ENCODE data around the gene BTBD2. TPM values are rescaled to one million over a fixed set of nuclear protein-coding genes. Genes with fewer than 3 reads are reported as not detected.
"Not testable (repeated sequence)": the region's sequence is repeated elsewhere in the genome, so short reads cannot be mapped to it uniquely, and the experiment has no call there.

BTBD2 gene
- total RNA-seq, 1 donor from 2014 or later, result 102 TPM

DNA sequence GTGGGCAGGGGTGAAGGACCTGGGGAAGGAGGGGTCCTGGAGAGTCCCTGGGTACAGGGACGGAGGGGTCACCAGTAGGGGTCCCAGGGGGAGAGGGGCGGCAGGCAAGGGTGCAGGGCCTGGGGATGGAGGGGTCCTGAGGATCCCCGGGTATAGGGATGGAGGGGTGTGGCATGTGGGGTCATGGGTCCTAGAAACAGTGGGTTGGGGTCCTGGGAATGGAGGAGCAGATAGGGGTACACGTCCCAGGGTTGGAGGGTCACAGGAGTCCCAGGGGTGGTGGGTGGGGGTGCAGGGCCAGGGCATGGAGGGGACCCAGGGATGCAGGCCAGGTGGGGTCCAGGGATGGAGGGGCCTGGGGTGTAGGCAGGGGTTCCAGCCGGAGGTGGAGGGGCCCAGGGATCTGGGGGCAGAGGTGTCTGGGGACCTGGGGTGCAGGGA lies 1.4 kb downstream of the BTBD2 start:
- no peak for DNase-seq (ENCODE audit: low spot score)

GRCh38 chr19:2013683-2013961 lies 1.9 kb downstream of the BTBD2 start:
- DNase-seq (ENCODE audit: low spot score), result no peak

DNA sequence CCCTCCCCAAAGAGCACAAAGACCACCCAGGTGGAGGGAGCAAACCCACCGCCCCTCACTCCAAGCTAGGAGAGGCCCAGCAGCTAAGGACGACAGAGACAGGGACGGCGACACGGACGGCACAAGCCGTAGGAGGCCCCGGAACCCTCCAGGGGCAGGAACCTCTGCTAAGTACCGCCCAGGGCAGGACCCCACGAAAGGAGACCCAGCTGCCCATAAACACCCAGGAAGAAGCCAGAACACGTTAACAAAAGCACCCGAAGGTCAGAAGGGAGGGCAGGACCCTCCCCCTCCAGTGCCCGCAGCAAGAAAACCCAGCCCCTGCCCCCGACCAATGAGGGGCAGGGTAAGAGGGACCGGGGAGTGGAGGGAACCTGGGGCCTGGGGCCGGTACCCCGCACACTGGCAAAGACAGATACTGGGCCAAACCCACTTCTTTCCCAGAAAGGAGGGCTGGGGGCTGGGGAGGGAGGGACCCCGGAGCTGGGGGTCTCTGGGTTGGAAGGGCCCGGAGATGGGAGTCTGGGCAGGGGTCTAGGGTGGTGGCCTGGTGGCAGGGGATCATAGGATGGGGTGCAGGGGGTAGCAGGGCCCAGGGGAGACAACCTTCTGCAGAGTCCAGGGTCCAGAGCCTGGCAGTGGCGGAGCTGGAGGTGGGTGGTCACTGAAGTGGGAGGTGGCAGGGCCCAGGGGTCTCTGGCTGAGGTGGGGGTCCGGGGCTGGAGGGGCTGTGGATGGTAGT lies 2.4 kb downstream of the BTBD2 start:
- DNase-seq (ENCODE audit: low spot score), result no peak

GRCh38 chr19:2011169-2011568 lies 4.3 kb downstream of the BTBD2 start:
- DNase-seq (ENCODE audit: low spot score), result no peak

DNA sequence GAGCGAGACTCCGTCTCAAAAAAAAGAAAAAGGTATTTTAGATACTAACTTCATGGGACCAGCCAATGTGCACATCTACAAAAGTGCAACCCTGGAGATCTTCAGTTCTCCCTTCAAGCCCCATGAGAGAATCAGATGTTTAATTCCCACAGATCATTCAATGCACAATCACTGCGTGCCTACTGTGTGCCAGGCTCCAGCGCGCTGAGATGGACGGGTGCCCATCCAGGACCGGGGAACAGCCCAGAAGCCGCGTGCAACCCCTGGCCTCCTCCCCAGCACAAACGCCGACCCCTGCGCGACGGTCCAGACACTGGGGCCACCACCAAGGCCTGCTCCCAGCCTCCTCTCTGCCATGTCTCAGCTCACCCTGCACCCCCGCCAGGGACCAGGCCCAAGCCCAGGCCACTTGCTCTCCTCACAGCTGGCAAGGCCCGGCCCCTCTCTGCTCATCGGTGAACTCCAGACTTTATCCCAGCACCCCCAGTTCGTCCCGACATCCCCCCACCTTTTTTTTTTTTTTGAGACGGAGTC lies 5.3 kb downstream of the BTBD2 start:
- no peak for DNase-seq (ENCODE audit: low spot score)

DNA sequence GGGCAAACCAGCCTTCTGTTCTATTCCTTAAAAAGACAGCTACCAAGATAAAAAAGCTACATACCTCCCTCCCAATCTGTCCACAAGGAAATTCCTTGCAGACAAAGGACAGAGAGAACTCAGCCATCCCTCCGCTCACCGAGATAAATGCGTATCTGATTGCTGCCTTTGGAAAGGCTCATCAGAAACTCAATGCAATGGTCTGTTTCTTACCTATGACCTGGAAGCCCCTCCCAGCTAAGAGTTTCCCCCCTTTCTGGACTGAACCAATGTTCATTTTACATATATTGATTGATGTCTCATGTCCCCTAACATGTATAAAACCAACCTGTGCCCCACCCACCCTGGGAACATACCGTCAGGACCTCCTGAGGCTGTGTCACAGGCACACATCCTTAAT lies 11.6 kb downstream of the BTBD2 start:
- DNase-seq (ENCODE audit: low spot score), result no peak

DNA sequence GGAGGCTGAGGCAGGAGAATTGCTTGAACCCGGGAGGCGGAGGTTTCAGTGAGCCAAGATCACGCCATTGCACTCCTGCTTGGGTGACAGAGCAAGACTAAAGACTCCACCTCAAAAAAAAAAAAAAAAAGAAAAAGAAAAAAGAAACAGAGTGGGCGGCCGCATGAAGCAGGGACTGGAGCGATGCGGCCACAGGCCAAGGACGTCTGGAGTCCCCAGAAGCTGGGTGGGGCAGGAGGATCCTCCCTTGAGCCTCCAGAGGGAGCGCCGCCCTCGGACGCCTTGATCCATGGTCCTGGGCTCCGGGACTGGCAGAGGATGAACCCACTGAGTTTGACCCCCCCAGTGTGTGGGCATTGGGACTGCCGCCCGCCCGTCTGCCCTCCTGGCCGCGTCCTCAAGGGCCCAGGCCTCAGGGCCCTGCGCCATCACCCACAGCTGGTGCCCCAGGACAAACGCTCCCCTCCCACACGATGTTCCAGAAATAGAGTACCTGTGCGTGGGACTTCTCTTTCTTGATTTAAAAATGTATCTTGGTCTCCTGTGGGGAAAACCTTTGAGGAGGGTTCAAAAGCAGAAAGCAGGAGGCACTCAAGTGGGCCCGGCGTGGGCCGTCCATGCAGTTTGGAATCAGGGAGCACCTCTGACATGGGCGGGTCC lies 15.5 kb downstream of the BTBD2 start:
- no peak for DNase-seq (ENCODE audit: low spot score)

- no peak for DNase-seq (ENCODE audit: low spot score)
These were observed 16.5 kb downstream of the BTBD2 start for GRCh38 chr19:1998712-1999708.

DNA sequence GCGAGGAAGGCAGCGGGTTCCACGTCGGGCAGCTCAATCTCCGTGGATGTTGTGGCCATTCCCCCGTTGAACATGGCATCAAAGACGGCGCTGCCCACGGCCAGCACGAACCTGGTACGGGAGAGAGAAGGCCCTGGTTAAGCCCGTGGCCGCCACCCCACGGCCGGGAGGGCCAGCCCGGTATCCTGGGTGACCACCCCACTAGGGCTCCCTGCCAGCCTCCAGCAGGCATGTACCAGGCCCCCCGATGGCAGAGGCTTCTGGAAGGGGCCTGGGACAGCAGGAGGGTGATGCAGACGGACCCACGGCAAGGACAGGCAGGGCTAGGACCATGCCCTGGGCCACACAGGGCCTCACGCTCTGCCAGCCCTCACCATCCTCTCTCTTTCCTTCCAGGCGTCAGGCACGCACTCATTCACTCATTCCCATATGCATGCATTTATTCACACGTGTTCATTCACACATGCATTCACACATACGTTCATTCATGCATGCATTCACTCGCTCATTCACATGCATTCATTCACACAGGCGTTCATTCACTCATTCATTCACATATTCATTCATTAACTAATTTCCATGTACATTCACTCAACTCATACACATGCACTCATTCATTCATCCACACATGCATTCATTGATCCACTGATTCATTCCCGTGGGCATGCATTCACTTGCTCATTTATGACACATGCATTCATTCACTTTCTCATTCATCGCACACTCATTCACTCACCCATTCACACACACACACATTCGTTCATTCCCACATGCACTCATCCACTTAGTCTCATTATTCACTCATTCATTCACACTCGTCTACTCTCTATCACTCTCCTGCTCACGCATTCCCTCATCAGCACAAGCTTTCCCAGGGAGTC lies 17.9 kb downstream of the BTBD2 start:
- no peak for DNase-seq (ENCODE audit: low spot score)

DNA sequence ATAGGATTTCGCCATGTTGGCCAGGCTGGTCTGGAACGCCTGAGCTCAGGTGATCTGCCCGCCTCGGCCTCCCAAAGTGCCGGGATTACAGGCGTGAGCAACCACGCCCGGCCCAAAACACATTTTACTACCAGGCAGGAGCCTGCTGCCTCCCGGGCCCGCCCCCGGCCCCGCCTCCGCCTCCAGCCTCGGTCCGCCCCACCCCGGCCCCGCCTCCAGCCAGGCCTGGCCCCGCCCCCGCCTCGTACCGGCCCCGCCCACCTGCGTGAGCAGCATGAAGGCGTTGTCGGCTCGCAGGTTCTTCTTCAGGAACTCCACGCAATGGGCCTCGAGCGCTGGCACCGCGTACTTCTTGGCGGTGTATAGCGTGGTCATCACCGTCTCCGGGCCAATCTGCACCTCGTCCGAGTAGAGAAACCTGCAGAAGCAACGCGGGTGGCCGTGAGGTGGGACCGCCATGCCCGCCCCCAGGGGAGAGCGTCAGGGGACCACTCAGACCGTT lies 22.7 kb downstream of the BTBD2 start:
- no peak for DNase-seq (ENCODE audit: low spot score)

- DNase-seq (ENCODE audit: low spot score), result no peak
These were observed 24.2 kb downstream of the BTBD2 start for GRCh38 chr19:1991018-1991913.

- no peak for DNase-seq (ENCODE audit: low spot score)
These were observed 25.1 kb downstream of the BTBD2 start for GRCh38 chr19:1990230-1991017.

DNA sequence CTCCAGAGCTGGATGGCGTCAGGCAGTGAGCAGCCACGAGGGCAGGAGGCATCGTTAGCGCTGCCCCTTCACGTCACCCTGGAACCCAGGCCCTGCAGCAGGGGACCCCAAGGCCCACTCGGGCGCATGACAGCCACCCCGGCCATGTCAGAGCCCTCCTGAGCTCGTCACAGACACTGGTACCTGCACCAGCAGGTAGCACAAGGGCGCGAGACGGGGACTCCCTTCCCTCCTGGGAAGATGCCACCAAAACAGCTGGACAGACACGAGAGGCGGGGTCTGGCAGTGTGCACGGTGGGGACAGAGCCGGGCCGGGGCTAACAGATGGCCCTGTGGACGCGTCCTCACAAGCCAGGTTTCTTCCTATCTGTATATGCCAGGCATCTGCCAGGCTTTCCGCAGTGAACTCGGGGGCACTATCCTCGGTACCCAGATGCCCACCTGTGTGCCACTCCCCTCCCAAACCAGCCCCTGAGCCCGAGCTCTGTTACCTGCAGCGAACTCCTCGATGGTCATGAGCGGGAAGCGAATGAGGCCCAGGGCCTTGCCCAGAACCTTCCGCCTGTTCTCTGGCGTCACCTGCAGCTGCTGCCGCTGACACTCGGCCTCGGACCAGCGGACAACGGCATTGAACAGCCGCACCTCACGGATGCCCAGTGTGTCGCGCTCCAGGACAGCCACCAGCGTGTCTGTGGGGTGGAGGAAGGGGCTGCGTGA lies 25.8 kb downstream of the BTBD2 start:
- DNase-seq (ENCODE audit: low spot score), result no peak

GRCh38 chr19:1988464-1988863 lies 27.1 kb downstream of the BTBD2 start:
- not testable (repeated sequence) for DNase-seq (ENCODE audit: low spot score)

DNA sequence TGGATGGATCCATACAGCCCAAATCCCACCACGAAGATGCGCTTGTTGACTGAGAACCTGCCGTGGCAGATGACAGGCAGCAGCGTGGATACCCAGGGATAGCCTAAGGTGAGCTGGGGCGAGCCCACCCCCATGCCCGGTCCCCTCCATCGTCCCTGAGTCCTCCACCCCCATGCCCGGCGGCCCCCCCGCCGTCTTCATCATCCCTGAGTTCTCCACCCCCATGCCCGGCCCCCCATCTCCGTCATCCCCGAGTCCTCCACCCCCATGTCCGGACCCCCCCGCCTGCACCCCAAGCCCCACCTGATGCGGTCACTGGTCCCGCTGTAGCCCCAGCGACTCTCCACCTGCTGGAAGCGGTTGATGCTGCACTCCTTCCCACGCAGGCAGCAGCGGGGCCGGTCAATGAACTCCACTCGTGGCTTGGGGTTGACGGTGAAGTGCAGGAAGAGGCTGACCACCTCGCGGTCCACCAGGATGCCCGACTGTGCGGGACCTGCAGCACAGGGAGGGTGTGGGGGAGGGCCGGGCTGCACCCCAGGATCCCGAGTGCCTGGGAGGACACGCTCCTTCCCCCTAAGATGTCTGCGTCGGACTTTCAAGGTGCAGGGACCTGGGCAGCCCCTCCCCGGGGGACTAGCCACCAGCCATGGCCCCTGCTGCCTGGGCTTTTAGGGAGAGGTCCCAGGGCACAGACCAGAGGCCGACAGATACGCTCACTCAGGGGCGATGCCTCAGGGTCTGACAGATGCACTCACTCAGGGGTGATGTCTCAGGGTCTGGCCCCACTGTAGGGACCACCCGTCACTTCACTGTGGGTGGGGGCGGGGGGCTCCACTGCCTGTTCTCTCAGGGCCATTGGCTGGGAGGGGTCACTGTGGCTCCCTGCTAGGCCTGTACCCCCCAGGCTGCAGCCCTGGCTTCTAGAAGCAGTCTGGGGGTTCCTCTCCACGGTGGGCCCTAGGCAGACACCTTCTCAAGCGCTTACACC lies 28.0 kb downstream of the BTBD2 start:
- no peak for DNase-seq (ENCODE audit: low spot score)

DNA sequence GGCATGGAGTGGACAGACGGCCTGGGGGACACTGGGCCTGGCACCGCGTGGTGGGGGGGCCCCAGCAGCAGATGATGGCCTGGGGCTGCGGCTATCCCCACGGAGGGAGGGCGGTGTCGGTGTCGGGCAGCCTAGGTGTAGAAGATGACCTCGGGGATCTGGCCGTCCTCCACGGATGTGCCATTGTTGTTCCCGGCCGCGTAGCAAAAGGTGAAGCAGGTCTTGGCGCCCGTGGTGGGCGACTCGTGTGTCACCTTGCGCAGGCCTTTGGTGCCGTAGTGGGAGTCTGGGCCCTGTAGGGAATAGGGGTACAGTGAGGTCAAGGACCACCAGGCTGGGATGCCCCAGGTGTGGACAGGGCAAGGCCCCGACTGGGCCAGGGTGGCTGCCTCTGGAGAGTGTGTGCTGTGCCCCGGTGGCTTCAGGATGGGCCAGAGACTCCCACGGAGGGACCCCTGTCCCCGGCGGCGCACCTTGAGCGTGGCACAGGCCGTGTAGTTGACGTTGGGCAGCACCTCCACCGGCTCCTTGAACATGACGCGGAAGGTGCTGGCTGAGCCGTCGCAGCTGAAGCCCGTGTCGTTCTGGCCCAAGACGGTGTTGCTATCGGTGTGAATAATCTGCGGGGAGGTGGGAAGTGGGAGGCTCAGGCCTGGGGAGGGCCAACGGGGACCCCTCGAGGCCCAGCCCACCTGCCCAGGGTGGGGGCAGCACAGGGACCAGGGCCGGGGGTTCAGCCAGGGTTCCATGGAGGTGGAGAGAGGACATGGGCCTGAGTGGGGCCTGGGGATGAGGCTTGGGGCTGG lies 29.0 kb downstream of the BTBD2 start:
- DNase-seq (ENCODE audit: low spot score), result no peak
